Glutamatergic neuron (in vitro differentiated cells): Measurements from ENCODE around the gene HES3. TPM values are rescaled to one million over a fixed set of nuclear protein-coding genes. Genes with fewer than 3 reads are reported as not detected.

Experiments
- DNase-seq: peaks from one replicate; pipeline ENCODE4 v3.0.0; 2022
- H3K27ac Mint-ChIP-seq: one replicate; pipeline ENCODE4 v1.8.0; 2020; ENCODE audit warnings: mild to moderate bottlenecking, mixed read lengths, inconsistent platforms; ENCODE audit not compliant: unreplicated experiment
- H3K27me3 Mint-ChIP-seq: one replicate; pipeline ENCODE4 v1.8.0; 2020; ENCODE audit warnings: mild to moderate bottlenecking, moderate library complexity, mixed read lengths, inconsistent platforms; ENCODE audit not compliant: unreplicated experiment
- H3K36me3 Mint-ChIP-seq: one replicate; pipeline ENCODE4 v1.8.0; 2020; ENCODE audit warnings: mild to moderate bottlenecking, mixed read lengths, inconsistent platforms; ENCODE audit not compliant: unreplicated experiment
- H3K4me1 Mint-ChIP-seq: one replicate; pipeline ENCODE4 v1.8.0; 2020; ENCODE audit warnings: mild to moderate bottlenecking, low read depth, mixed read lengths, inconsistent platforms; ENCODE audit not compliant: unreplicated experiment
- H3K4me3 Mint-ChIP-seq: one replicate; pipeline ENCODE4 v1.8.0; 2020; ENCODE audit warnings: mild to moderate bottlenecking, mixed read lengths, inconsistent platforms; ENCODE audit not compliant: unreplicated experiment
- H3K9me3 Mint-ChIP-seq: one replicate; pipeline ENCODE4 v1.8.0; 2020; ENCODE audit warnings: mild to moderate bottlenecking, moderate library complexity, mixed read lengths, inconsistent platforms; ENCODE audit not compliant: unreplicated experiment
- CTCF ChIP-seq: fragments of 200-600 bp; sonication (generic); IDR thresholded peaks from one replicate; pipeline ENCODE4 v1.5.0; 2021; ENCODE audit not compliant: partially characterized antibody, unreplicated experiment
- total RNA-seq: library from RNA; stranded (reverse); fragmentation: NEBNext Ultra II Directional; extraction: Animal tissue kit (Norgen Biotek cat#: 25700); gene quantifications from one replicate; pipeline ENCODE4 v1.2.1, GENCODE V29; 2021; ENCODE audit not compliant: unreplicated experiment

The HES3 gene
- total RNA-seq, 1 donor from 2014 or later = 0.66 TPM

GRCh38 chr1:6233376-6233775, 10.6 kb upstream of the HES3 start:
- Mint-ChIP-seq H3K27me3 (peaks cover 6% of the 10 kb centered on the region), H3K27ac (no peak overlapping the region), H3K4me3 (peak overlapping the region; percentile 52), H3K4me1 (peaks cover 10% of the 10 kb centered on the region), H3K9me3 (peaks cover 17% of the 10 kb centered on the region), H3K36me3 (peaks cover 4% of the 10 kb centered on the region)
- TF ChIP-seq CTCF = no peak
- no peak for DNase-seq

- DNase-seq = no peak
- H3K27me3 Mint-ChIP-seq = peaks cover 6% of the 10 kb centered on the region
- TF ChIP-seq CTCF = no peak
- H3K4me1 Mint-ChIP-seq = peaks cover 10% of the 10 kb centered on the region
- peaks cover 4% of the 10 kb centered on the region for H3K36me3 Mint-ChIP-seq
- H3K9me3 Mint-ChIP-seq = peaks cover 17% of the 10 kb centered on the region
- peak overlapping the region; percentile 82 for H3K27ac Mint-ChIP-seq
- peak overlapping the region; percentile 91 for H3K4me3 Mint-ChIP-seq
Observed at GRCh38 chr1:6234502-6235295, 9.3 kb upstream of the HES3 start.

- TF ChIP-seq CTCF = no peak
- Mint-ChIP-seq H3K9me3 (peaks cover 17% of the 10 kb centered on the region), H3K4me1 (peaks cover 12% of the 10 kb centered on the region), H3K27me3 (peaks cover 8% of the 10 kb centered on the region), H3K4me3 (peak overlapping the region; percentile 91), H3K27ac (peak overlapping the region; percentile 70), H3K36me3 (peaks cover 4% of the 10 kb centered on the region)
- DNase-seq = no peak
Observed at GRCh38 chr1:6235296-6235677, 8.7 kb upstream of the HES3 start.

- no peak overlapping the region for H3K27ac Mint-ChIP-seq
- H3K4me3 Mint-ChIP-seq = no peak overlapping the region
- peaks cover 4% of the 10 kb centered on the region for H3K36me3 Mint-ChIP-seq
- no peak for DNase-seq
- H3K27me3 Mint-ChIP-seq = peaks cover 8% of the 10 kb centered on the region
- TF ChIP-seq CTCF = no peak
- peaks cover 17% of the 10 kb centered on the region for H3K4me1 Mint-ChIP-seq
- peaks cover 17% of the 10 kb centered on the region for H3K9me3 Mint-ChIP-seq
Observed at GRCh38 chr1:6237093-6237492, 6.9 kb upstream of the HES3 start.

- no peaks in the 10 kb centered on the region for H3K36me3 Mint-ChIP-seq
- peaks cover 10% of the 10 kb centered on the region for H3K4me1 Mint-ChIP-seq
- peaks cover 10% of the 10 kb centered on the region for H3K27me3 Mint-ChIP-seq
- no peak for DNase-seq
- H3K27ac Mint-ChIP-seq = peak overlapping the region; percentile 39
- peaks cover 13% of the 10 kb centered on the region for H3K9me3 Mint-ChIP-seq
- no peak for TF ChIP-seq CTCF
- peak overlapping the region; percentile 18 for H3K4me3 Mint-ChIP-seq
Observed at GRCh38 chr1:6239213-6239752, 4.7 kb upstream of the HES3 start.
